HG03571 (cell line): ENCODE data around the gene ERC2.

Experiments used
- ATAC-seq: cut with Tn5 transposase; IDR thresholded peaks from one replicate; pipeline ENCODE4 v1.9.1; 2021; ENCODE audit not compliant: unreplicated experiment

The ERC2 gene

DNA sequence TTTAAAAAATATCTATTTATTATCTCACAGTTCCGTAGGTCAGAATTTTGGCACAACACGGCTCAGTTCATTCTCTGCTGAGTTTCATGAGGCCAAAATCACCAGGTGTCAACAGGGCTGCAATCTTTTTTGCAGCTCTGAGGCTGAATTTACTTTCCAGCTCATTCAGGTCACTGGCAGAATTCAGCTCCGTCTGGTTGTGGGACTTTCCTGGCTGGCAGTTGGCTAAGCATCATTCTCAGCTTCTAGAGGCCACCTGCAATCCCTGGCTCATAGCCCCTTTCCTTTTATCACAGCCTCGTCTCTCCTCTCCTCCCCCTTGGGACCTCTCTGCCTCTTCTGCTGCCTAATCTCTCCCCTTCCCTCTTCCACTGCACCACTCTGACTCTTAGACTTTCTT is 807.1 kb downstream of the ERC2 start:
- ATAC-seq = no peak

DNA sequence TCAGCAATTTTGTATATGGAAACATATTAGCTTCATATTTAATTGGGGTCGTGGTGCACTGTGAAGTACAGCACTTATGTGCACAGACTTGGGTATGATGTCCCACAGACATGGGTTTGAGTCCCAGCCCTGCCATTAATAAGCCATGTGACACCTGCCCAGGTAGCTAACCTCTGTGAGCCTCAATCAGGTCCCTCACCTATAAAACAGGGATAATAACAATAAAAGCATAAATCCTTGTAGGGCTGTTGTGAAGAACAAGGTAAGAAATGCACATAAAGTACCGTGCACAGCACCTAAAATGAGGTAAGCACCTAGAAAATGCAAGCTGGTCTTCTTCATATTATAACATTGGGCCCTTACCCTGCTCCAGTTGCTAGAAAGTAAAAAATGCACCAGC is 807.6 kb downstream of the ERC2 start:
- ATAC-seq = no peak

DNA sequence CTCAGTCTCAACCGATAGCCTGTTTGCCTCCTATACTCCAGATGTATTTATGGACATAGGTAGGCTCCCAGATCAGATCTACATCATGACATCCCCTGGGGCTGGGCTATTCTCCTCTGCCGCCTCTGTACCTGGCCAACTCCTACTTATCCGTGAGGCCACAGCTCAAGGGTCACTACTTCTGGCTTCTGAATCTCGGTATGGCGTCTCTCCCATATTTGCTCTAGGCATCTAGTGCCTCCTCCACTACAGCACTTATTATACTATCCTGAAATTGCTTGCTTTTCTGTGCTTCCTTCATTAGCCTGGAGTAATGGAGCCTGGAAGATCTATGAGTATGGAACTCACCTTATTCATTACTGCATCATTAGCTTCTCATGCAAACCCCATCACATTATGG is 808.6 kb downstream of the ERC2 start:
- no peak for ATAC-seq

DNA sequence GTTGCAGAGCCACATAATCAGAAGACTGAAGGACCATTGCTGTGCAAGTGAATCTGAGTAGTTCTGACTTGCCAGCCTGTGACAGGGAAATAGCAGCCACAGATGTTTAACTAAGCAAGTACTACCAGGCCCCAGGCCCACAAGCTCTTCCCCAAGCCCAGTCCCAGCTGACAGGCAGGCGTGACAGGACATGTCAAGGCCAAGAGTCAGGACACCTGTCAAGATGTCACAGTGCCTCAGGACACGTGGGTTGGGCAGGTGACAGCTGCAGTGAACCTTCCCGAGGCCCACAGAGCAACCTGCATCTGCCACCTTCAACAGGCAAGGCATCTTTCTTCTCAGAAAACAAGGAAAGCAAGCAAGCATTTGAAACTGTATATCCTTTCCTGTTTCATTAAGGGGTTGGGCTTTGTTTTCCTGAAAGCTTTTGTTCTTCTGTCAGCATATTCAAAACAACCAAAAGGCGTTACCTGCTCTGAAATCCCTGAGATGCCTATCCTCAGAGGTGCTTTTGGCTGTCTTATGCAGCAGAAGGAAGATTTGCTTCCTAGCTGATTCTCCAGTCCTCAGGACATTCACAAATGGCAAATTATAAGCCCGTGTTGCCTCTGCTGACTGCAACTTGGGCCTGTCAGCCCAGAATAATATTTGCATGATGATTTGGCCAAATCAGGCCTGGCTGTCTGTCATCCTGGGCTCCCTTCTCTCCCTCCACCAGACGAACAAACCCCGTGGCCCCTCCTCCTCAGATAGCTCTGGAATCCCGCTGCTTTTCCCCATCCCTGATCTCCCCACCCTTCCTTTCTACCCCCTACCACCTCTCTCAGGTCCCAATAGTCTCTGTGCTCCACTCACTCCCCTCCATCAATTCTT is 809.3 kb downstream of the ERC2 start:
- ATAC-seq = no peak

DNA sequence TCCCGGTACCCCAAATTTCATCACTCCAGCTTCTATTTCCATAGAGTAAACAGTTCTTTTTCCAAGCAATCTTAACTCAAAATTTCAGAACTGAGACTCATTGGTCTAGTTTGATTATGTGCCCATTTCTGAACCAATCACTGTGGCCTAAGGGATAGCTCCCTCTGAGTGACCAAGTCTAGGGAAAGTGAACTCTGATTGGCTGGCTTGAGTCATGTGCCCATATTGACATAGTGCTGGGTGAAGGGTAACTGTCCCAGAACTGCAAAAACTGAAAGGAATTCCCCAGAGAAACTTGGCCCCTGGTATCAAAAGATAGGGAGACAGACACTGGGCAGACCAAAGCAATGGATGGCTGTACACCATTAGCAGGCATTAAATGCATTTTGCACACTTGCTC is 810.0 kb downstream of the ERC2 start:
- no peak for ATAC-seq

DNA sequence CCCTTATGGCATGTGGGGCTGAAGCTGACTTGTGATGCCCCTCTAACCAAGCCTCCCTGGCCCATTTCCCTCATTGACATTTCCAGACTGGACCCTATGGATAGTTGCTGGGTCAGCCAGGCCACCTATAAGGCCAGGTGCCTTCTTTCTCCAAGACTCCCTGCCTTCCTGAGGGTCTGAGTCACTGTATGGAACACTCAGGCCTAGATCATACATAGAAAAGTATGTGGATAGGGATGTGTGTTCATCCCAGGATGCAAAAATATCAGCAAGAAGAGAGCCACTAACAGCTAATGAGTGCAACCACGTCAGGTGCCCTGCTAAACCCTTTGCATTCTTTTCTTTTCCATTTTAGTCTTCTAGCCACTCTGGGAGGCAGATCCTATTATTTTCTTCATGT is 812.7 kb downstream of the ERC2 start:
- no peak for ATAC-seq

DNA sequence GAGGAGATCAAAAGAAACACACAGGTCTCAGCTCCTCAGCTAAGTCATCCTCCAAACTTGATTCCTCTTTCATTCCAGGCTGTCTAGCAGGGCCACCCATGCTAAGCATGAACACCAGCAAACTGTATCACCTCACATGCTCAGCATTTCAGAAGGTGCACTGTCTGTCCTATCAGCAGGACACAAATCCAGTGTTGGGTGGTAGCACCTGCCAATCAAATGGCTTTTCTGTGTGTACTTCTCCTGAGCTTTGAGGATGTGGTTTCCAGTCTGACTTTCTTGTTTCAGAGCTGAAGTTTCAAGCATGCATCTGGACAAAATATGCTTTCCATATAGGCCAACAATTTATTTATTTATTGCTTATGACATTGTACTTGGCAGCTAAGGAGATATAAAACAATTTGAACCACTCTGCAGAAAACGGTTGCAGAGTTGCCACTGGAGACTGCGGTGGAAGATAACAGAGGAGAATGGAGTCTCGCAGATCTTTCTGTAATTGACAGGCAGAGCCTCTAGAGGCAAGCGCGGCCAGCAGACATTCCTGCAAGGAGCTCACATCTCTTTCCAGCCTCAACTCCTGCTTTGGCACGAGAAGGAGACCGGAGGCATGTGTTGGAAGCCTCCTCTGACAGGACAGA is 814.0 kb downstream of the ERC2 start:
- ATAC-seq = peak; percentile 83

DNA sequence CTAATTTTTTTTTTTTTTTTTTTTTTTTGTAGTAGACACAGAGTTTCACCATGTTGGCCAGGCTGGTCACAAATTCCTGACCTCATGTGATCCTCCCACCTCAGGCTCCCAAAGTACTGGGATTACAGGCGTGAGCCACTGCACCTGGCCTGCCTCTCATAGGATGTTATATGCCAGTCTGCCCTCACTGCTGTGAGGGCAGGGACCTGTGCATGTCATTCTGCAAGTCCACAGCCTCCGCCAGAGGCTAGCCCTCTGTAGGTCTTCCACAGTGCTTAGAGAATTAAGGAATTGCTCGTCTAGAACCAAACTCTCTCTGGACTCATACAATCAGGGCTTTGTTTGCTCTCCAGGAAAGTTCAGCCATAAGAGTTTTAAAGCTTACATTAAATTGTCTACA is 817.3 kb downstream of the ERC2 start:
- no peak for ATAC-seq

DNA sequence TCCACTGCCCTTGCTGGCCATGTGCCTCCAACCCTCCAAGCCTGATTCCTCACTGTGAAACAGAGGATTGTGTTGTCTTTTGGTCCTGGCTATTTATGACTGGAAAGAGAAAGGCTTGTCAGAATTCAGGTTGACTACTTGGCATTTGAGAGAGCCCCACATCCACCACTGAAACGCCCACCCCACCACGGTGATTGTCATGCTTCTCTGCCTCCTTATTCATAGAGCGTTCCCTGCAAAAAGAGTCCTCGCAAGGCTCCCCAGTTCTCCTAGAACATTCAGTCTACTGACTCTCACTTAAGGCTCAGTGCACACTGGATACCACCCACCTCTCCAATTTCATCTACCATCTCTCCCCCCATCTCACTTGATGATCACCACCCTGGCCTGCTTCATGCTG is 818.3 kb downstream of the ERC2 start:
- ATAC-seq = no peak

DNA sequence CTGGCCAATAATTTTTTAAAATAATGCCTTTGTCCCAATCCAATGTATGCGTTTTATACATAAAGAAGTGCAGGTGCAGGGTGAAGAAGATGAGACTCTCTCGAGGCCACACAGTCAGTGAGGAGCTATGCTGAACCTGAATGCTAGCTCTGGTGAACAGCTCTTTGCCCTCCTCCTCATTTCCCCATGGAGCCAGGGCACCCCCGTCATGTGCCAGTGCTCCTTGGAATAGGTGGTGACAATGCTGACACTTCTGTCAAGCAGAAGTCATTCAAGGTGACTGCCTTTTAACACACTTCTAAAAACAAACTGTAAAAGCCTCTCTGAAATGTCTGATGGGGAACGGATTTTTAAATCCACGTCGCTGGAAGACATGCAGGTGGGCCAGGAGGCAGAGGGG is 818.7 kb downstream of the ERC2 start:
- no peak for ATAC-seq

DNA sequence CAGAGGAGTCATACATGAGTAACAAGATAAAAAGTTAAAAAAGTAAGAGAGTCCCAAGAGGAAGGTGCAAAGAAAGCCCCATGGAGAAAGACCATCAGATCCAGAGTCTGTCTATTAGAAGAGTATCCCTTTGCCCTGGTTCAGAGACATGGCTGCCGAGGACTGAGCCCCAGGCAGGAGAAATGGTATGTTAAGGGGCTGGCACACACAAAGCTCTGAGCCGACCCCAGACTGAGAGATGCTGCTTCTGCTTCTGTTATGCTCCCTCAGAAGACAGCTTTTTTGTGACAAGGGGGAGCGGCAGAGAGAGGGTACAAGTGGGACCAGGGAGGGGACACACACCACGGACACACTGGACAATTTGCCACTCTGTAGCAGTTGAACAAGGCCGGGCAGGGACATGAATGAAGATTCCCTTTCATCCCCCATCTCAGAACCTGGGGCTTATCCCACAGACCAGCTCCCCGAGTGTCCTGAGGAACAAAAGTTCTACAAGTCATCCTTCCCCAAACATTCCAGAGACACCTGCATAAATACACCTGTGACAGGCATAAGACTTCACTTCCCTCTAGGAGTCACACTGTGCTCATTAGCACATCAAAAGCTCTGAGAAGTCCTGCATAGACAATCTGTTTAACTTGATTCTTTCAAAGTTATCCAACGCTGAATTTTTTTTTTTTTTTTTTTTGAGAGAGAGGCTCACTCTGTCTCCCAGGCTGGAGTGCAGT is 819.5 kb downstream of the ERC2 start:
- ATAC-seq = no peak

DNA sequence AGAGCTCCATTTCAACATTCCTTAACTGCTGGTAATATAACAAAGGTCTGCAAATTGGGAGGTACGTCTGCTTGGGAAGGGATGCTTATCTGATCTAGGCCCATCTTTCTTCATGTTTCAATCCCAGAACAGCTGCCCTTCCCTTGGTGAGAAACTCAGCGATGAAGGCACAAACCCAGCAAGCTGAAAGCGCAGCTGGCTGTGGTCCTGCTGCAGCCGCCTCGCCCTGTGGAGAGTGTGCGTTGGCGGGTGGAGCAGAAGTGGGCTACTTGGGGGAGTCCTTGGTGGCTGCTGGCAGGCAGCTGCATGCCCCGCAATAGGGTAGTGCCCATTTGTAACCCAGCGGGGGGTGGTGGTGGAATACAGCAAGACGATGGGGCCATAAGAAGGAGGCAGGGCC is 820.6 kb downstream of the ERC2 start:
- no peak for ATAC-seq

DNA sequence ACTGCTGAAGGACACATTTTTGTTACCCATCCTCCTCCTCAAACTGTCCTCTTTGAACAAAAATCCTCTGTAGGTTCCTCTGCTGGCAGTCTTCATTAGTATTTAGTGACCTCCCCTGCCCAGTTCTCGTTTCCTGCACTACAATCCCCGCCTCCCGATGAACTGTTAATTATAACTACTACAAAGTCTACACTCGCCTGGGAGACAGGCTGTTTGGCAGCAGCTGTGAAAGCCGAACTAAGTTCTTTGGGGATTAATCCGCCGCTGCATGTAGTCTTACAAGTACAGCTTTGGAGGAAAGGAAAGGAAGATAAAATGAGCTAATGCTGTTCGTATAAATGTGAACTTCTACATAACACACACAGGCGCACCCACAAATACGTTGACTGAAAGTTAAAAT is 821.2 kb downstream of the ERC2 start:
- no peak for ATAC-seq

DNA sequence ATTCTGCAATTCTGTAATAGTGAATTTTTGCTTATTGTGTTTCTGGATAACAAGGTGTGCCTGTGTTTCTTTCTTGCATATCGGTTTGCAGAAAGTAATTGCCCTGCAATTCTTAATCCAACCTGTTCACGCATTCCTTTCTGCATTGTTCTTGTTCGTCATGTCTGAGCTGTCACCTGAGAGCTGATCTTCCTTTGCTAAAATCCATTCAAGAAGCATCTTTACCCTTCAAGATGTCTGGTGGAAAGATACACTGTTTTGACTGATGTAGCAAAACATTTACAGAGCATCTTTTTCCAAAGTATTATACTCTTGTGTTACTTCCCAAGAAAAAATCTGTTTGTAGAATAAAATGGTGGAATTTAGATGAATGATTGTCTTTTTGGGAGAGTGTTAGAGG is 822.1 kb downstream of the ERC2 start:
- no peak for ATAC-seq

DNA sequence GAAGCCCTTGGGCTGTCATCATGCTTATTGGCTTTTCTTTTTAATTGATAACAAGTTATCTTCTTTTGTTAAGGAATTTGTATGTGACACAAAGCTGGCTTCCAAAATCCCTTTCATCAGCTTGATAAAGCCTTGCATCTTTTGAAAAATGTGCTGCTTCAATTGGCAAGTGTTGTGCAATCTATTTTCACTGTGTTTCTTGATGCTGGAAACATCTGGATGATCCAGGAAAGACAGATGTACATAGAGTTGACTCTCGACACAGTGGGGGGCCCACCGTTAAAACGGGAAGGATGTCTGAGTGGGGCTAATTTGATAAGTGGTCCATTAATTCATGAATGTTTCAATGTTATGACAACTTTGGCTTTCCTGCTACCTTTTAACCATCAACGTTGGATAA is 822.8 kb downstream of the ERC2 start:
- ATAC-seq = no peak

DNA sequence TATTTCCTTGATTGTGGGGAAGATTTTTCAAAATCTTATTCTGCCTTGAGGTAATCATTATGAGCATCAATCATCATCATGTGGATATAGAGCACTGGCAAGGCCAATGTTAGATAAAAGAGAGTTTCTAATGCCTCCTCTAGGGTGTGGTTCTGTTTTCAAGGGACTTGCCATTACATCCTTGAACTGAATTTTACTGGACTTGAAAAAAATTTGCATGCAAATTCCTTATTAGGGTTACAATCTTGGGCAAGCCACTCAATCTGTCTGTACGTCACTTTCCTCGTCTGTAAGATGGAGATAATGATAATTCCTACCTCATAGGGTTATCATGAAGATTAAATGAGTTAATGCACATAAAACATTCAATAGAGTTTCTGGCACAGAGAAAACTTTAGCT is 825.0 kb downstream of the ERC2 start:
- ATAC-seq = no peak

DNA sequence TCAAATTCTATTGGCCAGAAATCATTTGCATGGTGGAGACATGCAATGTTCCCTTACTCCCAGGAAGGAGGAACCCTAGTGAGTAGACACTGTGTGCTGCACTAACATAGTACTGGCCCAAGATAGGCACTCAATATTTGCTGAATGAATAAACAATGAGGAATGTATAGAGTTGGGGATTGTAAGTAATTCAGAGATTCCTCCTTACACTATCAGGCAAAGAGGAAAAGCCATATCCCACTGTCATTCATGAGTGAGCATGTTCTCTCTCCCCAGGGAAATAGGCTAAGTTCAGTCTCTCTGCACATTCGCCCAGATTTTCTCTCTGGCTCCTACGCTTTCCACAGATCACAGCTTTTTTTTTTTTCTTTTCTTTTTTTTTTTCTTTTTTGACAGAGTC is 826.3 kb downstream of the ERC2 start:
- no peak for ATAC-seq

DNA sequence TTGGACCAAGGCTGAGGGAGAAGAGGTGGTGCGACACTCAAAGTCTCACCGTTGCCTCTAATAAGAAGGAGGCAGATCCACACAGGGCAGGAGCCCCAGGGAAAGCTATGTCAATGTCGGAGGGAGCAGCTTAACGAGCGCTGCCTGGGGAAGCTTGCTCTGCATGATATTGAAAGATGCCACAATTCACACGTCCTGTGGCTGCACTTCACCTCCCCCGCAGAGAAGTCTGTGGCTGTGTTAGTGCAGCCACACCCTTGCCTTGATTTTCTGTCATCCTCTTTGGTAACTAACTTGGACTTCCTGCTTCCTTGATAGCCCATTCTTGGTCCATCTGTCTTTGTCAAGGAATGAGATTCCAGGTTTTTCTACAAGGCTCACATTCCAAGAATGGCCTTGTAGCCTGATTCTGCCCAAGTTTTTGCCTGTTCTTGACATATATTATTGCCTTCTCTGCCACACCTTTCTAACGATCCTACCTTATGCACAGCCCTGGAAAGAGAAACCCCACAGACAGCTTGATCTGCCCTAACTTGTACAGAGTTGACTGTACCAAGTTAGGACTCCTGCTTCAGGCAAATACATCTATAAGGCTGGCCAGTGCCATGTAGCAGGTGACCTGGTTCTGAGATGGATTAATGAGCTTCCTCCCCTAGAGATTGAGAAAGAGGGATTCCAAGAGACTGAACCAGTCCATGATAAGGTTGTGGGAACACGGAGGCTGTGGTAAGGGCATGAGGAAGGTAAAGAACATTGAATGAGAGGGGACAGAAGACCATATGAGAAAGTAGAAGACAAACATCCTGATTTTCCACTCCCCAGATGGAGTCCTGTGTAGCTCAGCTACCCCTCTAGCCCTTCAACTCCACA is 828.1 kb downstream of the ERC2 start:
- no peak for ATAC-seq

DNA sequence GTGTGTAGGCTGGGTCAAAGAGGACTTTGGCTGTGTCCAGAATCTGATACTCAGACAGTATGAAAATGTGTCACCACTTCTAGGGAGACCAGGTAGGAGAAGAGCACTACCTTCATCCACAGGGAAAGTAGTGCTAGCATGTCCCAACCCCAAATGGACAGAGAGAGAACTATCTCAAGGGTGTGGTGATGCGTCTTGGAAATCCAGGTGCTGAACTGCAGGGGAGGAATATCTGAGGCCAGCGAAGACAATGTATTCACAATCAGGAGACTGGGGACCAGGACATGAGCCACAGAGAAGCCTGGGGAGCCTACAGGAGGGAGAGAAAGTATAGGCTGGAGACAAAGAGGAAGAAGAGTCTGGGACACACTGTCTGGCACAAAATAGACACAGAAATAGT is 829.1 kb downstream of the ERC2 start:
- no peak for ATAC-seq

DNA sequence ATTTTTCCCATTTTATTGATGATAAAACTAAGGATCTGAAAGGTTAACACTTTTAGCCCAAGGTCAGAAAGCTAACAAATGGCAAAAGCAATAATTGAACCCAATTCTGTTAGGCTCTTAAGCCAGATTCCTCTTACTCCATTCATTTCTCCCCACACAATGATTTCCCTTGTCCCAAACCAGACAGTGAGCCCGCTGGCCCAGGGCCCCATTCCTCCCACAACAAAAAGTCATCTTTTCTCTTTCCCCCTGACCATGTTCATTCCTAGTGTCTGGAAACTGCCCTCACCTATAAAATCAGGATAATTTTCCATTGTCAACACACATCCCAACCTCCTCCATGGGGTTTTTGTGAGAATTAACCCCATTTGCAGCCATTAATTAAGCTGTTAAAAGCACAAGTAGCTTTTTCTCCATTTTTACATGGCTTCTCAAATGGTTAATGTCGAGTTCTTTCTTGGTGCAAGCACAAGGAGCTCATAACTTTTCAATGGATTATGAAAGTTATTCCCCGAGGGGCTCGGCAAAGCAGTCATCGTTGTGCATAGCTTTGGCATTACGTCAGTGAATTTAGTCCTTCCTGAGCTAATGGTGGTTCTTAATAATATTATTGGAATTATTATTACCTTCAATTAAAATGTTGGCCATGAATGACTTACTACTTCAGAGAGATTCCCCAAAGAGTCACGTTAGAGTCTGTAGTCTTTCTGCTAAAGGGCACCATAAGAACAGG is 830.2 kb downstream of the ERC2 start:
- no peak for ATAC-seq
